ELF-1 (cell line): ENCODE data around the gene GUCY2F.

Source experiments
- DNase-seq: peaks from one replicate; pipeline ENCODE4 v3.0.0-alpha.2; 2016; ENCODE audit warnings: low read depth, low spot score

Gene GUCY2F

DNA sequence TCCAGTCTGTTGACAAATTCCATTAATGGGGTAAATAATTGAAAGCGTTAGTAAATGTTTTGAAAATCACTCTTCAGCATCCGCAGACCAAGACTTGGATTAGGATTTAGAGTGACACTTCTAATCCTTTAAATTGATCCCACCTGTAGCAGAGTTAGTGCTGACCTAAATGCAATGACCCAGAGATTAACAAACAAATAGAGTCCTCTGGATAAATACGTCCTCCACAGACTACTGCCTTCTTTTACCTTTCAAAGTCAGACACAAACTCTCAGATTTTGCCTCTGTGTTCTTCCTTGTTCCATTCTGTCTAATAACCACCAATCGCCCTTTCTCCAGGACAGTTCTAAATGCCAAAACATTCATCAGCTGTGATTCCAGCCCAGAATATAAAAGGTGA is at the start of gene GUCY2F:
TSS of gene GUCY2F (minus strand) at position 101 of the 400 bp plus-strand sequence. CDS start 6,150 bp downstream, outside the sequence.
- no peak for DNase-seq

GRCh38 chrX:109519001-109519400 is 37.1 kb upstream of the GUCY2F start:
- DNase-seq = no peak

- DNase-seq = no peak
Observed at GRCh38 chrX:109511113-109511512, 29.2 kb upstream of the GUCY2F start.

DNA sequence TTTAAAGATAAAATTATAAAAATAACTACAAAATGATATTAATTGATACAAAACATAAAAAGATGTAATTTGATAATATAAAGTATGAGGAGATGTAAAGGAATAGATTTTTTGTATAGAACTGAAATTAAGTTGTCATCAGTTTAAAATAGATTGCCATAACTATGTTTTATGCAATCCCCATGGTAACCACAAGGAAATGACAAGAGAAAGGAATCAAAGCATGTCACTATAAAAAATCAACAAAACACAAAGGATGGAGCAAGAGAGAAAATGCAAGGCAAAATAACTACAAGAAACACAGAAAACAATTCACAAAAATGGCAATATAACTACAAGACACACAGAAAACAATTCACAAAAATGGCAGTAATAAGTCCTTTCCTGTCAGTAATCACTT is 27.0 kb upstream of the GUCY2F start:
- DNase-seq = no peak

GRCh38 chrX:109501176-109501575 is 19.3 kb upstream of the GUCY2F start:
- DNase-seq = no peak

- DNase-seq = no peak
Observed at GRCh38 chrX:109498434-109498833, 16.5 kb upstream of the GUCY2F start.

DNA sequence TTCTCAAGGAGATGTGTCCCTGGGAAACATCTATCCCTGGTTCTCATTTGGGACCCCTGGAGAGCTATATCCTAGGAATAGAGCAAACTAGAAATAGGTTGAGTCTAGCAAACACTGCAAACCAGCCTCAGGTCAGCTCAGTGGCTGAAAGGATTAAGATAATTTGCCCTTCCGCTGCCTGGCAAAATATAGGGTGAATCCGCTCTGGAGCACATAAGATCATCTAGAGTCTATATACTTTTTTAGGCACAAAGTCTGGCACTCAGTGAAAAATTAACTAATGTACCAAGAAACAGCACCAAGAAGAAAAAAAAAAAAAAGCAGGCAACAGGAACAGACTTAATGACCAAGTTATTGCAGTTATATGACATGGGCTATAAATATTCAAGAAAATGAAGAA is 7.3 kb upstream of the GUCY2F start:
- DNase-seq = no peak

DNA sequence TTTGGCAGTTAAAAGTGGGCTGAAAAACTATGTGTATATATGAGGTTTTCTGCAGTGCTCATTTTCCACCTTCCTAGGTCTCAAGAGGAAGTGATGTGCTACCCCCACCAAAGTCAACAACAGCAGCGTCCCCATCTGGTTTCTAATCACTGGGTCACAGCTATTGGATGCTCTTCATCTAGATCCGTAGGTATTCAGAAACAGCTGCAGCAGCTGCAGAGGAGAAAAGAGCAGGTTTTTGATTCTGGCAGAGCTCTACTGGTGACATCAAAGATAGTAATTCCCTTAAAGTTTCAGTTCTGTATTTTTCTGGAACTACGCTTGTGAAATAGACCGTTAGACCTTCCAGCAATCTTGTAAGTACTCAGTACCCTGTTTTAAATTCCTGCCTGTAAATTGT is 5.8 kb upstream of the GUCY2F start:
- DNase-seq = no peak

- peak; percentile 91 for DNase-seq
Observed at GRCh38 chrX:109485470-109486340, 3.8 kb upstream of the GUCY2F start.

GRCh38 chrX:109484886-109485285 is 3.0 kb upstream of the GUCY2F start:
- DNase-seq = no peak

- peak; percentile 92 for DNase-seq
Observed at GRCh38 chrX:109475174-109475891, 6.6 kb downstream of the GUCY2F start.

DNA sequence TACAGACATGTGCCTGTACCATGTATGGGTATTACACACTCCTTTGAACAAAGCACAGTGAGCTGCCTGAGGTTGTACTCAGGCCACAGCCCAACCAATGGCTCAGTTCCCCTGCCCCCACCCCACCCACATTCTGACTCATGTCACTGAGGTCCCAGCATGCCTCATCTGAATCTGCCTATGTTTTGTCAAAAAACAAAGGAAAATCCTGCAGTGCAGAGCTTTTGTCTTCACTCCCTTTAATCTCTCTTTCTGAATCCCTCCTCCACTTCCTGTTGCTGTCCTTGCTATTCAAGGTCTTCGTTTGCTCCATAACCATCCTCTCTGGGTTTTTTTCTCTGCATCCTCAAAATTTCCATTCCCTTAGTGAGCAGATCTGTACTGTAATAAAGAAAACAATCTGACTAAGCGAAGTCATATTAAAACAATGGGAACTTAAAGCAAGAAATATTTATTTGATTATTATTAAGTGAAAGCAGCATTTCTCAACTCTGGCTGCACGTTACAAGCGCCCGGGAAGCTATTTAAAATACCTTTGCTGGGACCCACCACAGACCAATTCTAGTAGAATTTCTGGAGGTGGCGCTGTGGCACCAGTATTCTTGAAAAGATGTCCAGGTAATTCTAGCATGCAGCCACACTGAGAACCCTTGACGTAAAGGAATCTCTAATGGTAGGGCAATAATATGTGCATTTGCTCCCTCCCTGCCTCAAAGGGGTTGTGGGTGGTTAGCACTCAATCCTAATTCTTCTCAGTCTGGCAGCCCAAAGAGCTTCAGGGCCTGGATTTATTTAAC is 8.7 kb downstream of the GUCY2F start:
- peak; percentile 79 for DNase-seq

DNA sequence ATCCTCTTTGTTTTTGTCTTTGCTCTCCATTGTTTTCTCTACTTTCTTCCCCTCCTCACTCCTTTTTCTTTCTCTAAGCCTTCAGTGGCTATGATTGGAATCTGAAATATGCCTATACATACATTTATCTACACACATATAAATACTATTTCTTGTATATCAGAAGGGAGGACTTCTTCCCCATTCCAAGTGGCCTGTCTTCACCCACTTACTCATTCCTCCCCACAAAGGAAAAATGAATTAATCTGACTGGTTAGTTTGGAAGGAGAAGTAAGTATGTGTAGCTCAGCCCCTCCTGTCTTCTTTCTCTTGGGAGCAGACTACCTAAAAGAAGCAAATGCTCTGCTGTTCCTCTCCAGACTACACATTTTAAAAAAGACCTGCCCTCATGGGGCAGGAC is 17.7 kb downstream of the GUCY2F start:
- no peak for DNase-seq

GRCh38 chrX:109463784-109464183 is 18.1 kb downstream of the GUCY2F start:
- DNase-seq = no peak

- DNase-seq = no peak
Observed at GRCh38 chrX:109448282-109448938, 33.5 kb downstream of the GUCY2F start.

GRCh38 chrX:109441266-109441665 is 40.6 kb downstream of the GUCY2F start:
- no peak for DNase-seq

- no peak for DNase-seq
Observed at GRCh38 chrX:109440475-109440874, 41.4 kb downstream of the GUCY2F start.

GRCh38 chrX:109409181-109409580 is 72.7 kb downstream of the GUCY2F start:
- DNase-seq = no peak

GRCh38 chrX:109403922-109404321 is 78.0 kb downstream of the GUCY2F start:
- DNase-seq = peak; percentile 50

GRCh38 chrX:109399831-109400230 is 82.1 kb downstream of the GUCY2F start:
- no peak for DNase-seq

DNA sequence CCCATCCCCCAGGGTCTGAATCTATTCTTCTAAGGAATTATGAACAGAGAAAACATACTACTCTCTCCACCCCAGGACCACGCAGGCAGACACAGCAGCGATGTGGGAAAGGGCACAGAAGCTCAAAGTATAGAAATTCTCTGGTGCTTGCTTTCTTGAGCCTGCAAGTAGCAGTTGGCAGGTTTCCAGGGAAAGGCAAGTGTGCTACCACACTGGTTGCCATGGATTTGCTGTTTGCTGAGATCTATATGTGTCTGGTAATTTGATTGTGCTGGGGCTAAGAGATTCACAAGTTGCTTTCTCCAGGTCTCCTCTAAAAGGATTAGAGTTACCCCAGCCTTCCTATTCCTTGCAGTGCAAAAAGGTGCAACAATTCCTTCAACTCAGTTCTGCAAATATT is 83.1 kb downstream of the GUCY2F start:
- DNase-seq = no peak

- no peak for DNase-seq
Observed at GRCh38 chrX:109398061-109398460, 83.8 kb downstream of the GUCY2F start.
